NCI-H1048 (cell line): Measurements from ENCODE around the gene KLRC3.
"Not testable (repeated sequence)": the region's sequence is repeated elsewhere in the genome, so short reads cannot be mapped to it uniquely, and the experiment has no call there.

Source experiments
- DNase-seq: peaks from one replicate; lab custom pipeline; 2025; lab: John Stamatoyannopoulos, UW

KLRC3 gene

DNA sequence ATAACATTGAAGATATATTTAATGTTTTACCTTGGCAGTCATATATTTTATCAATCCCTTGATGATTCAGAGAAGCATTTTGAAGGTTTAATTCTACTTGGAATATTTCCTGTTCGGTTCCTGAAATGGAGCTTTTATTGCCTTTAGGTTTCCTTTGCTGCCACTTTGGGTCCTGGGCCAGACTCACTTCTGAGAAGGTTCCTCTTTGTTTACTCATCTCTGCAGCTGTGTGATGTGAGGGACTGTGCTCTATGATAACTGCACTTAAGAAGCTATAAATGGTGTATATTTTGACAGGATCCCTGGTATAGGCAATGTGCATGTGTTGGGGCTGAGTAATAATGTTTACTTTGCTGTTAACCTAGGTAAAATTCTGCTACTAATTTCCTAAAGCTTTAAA lies at the start of gene KLRC3:
KLRC3 (minus strand) TSS at position 262 of the 400 bp plus-strand sequence; CDS start at position 217, 45 bp downstream.
- not testable (repeated sequence) for DNase-seq

DNA sequence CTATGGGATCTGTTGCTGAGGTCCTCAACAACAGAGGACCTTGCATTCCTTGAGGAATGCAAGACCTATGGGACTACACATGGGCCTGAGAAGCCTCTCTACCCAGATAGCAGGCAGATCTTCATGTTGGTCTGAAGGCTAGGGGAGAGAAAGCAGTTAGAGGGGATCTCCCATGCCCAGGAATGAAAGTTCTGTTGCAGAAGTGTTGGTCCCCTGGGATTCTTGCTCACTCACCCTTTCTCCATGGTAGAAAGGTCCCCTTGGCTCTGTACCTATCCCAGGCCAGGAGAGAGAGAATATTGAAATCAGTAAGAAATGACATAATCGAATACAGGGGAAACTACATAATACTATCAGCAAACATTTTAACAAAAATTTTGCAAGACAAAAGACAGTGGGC lies 49.3 kb upstream of the KLRC3 start:
- DNase-seq = no peak

- DNase-seq = no peak
Measured at GRCh38 chr12:10466311-10466710, 45.9 kb upstream of the KLRC3 start.

DNA sequence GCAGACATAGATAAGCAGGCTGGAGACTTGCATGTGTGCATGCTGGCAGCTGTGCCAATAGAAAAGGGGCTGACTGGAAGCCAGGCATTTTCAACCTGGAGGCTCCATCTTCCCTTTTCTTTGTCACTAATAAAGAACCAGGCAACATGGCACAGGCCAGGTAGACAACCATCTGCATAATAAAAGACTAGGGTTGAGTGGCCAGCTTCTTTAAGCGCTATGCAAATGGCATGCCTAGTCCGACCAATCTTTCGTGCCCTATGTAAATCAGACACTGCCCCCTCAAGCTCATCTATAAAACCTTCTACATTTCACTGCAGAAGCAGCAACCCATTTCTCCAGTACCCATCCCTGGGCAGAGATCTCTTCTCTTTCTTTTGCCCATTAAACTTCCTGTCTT lies 37.4 kb upstream of the KLRC3 start:
- no peak for DNase-seq

DNA sequence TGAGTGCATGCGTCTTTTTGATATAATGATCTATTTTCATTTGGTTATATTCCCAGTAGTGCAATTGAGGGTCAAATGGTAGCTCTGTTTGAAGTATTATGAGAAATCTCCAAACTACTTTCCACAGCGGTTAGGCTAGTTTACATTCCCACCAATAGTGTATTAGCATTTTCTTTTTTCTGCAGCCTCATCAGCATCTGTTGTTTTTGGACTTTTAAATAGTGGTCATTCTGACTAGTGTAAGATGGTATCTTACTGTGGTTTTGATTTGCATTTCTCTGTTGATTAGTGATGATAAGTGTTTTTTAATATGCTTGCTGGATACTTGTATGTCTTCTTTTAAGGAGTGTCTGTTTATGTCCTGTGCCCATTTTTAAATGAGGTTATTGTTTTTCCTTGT lies 36.5 kb upstream of the KLRC3 start:
- DNase-seq = no peak

GRCh38 chr12:10455766-10456165 lies 35.4 kb upstream of the KLRC3 start:
- DNase-seq = no peak

- DNase-seq = no peak
Measured at GRCh38 chr12:10454531-10454930, 34.1 kb upstream of the KLRC3 start.

- no peak for DNase-seq
Measured at GRCh38 chr12:10453156-10453555, 32.8 kb upstream of the KLRC3 start, which contains the start of gene KLRC1. Gene KLRC1, minus strand, starts transcription at chr12:10453377. Its CDS starts 2,221 bp downstream, at chr12:10451156.

DNA sequence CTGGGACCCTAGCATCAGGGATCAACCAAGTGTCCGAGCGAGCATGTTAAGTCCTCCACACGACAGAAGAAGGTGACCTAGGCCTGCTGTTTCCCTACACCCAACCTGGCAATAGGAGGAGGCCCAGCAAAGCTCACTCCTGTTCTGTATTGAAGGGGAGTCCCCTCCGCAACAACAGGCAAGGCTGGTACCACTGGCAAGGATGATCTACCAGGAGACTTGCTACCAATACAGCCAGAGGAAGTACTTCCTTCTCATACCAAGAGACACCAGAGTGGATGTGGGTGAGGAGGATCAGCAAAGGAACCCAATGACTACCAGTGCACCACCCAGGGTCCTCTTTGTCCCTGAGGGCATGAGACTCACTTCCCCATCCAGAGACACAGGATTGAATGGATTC lies 27.8 kb upstream of the KLRC3 start:
- DNase-seq = no peak

GRCh38 chr12:10446052-10446451 lies 25.7 kb upstream of the KLRC3 start:
- not testable (repeated sequence) for DNase-seq

- not testable (repeated sequence) for DNase-seq
Measured at GRCh38 chr12:10441144-10441543, 20.7 kb upstream of the KLRC3 start.

DNA sequence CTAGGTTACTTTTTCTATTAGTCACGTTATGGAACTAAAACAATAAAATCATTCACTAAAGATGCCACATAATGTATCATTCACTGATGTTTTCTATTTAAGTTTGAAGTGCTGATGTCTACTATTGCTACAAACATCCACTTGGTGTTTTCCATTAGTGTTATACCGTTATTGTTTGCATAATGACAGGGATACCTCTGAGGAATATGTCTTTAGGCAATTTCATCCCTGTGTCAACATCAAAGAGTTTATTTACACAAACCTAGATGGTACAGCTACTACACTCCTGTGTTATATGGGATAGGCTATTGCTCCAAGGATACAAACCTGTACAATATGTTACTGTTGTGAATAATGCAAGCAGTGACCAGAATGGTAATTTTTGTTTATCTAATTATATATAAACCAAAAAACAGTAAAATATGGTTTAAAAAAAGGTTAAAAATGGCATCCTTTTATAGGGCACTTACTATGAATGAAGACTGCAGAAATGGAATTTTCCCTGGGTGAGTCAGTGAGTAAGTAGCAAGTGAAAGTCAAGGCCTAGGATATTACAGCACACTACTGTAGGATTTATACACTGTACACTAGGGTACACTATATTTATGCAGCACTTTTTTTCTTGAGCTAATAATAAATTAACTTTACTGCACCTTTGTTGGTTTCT lies 19.3 kb upstream of the KLRC3 start:
- DNase-seq = not testable (repeated sequence)

- not testable (repeated sequence) for DNase-seq
Measured at GRCh38 chr12:10437601-10438000, 17.2 kb upstream of the KLRC3 start.

DNA sequence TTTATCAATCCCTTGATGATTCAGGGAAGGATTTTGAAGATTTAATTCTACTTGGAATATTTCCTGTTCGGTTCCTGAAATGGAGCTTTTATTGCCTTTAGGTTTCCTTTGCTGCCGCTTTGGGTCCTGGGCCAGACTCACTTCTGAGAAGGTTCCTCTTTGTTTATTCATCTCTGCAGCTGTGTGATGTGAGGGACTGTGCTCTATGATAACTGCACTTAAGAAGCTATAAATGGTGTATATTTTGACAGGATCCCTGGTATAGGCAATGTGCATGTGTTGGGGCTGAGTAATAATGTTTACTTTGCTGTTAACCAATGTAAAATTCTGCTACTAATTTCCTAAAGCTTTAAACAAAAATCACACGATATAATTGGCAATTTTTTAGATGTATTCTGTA lies 15.4 kb upstream of the KLRC3 start, which contains the start of gene KLRC2:
KLRC2 (minus strand) TSS at position 195 of the 400 bp plus-strand sequence; CDS start at position 171, 24 bp downstream.
- not testable (repeated sequence) for DNase-seq

GRCh38 chr12:10430623-10431022 lies 10.2 kb upstream of the KLRC3 start:
- not testable (repeated sequence) for DNase-seq

- DNase-seq = not testable (repeated sequence)
Measured at GRCh38 chr12:10425938-10426337, 5.5 kb upstream of the KLRC3 start.

DNA sequence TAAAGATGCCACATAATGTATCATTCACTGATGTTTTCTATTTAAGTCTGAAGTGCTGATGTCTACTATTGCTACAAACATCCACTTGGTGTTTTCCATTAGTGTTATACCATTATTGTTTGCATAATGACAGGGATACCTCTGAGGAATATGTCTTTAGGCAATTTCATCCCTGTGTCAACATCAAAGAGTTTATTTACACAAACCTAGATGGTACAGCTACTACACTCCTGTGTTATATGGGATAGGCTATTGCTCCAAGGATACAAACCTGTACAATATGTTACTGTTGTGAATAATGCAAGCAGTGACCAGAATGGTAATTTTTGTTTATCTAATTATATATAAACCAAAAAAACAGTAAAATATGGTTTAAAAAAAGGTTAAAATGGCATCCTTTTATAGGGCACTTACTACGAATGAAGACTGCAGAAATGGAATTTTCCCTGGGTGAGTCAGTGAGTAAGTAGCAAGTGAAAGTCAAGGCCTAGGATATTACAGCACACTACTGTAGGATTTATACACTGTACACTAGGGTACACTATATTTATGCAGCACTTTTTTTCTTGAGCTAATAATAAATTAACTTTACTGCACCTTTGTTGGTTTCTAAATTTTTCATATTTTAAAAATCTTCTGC lies 4.0 kb upstream of the KLRC3 start:
- not testable (repeated sequence) for DNase-seq

- not testable (repeated sequence) for DNase-seq
Measured at GRCh38 chr12:10422159-10422558, 1.8 kb upstream of the KLRC3 start.

DNA sequence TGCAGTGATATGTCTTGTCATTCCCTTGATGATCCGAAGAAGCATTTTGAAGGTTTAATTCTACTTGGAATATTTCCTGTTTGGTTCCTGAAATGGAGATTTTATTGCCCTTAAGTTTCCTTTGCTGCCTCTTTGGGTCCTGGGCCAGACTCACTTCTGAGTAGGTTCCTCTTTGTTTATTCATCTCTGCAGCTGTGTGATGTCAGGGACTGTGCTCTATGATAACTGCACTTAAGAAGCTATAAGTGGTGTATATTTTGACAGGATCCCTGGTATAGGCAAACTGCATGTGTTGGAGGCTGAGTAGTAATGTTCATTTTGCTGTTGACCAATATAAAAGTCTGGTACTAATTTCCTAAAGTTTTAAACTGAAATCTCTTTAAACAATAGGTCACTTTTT lies 11.0 kb downstream of the KLRC3 start, which contains the start of gene KLRC4:
KLRC4 (minus strand) TSS at position 366 of the 400 bp plus-strand sequence; CDS start at position 184, 182 bp downstream.
- no peak for DNase-seq

- DNase-seq = no peak
Measured at GRCh38 chr12:10408842-10409241, 11.6 kb downstream of the KLRC3 start.

- no peak for DNase-seq
Measured at GRCh38 chr12:10406725-10407124, 13.7 kb downstream of the KLRC3 start.

- DNase-seq = no peak
Measured at GRCh38 chr12:10405294-10405693, 15.1 kb downstream of the KLRC3 start.

- no peak for DNase-seq
Measured at GRCh38 chr12:10404798-10405197, 15.6 kb downstream of the KLRC3 start.
